NCI-H510A (cell line): ENCODE results near the gene LONRF2.

ENCODE experiments used
- DNase-seq: peaks from one replicate; lab custom pipeline; 2025; lab: John Stamatoyannopoulos, UW

Gene LONRF2

GRCh38 chr2:100235581-100235980, 86.7 kb downstream of the LONRF2 start:
- DNase-seq: no peak

DNA sequence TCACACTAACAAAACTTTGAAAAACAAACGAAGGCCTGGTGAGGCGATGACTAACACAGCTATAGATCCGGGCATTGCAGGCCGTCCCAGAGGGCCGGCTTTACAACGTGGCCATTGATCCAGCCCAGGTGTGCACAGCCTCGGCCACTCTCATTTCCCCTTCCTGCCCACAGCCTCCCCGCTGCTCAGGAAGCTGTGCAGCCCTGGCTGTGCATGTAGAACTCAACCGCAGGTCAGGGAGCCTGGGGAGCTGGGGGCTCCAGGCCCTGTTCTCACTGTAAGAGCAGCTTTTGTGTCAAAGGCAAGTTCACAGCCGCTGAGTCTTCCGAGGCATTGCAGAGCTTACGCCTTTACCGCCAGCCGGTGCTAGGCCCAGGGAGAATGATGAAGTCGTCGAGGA, 87.2 kb downstream of the LONRF2 start:
- DNase-seq: no peak

DNA sequence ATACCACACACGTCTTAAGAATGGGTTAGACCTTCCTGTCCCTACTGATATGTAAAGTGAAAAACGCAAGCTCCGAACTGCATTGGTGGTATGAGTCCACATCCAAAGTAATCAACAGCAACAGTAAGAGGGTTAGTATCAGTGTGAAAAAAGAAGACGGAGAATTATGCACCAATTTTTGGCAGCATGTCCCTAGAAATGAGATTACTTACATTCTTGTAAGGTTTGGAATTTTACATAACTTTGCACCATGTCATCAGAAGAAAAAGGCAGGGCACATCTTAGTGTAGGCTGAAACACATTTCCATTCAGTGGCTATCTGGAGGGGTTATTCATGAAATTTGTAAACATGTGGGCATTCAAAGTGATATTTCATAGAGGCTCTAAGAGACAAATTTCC, 88.2 kb downstream of the LONRF2 start:
- no peak for DNase-seq

DNA sequence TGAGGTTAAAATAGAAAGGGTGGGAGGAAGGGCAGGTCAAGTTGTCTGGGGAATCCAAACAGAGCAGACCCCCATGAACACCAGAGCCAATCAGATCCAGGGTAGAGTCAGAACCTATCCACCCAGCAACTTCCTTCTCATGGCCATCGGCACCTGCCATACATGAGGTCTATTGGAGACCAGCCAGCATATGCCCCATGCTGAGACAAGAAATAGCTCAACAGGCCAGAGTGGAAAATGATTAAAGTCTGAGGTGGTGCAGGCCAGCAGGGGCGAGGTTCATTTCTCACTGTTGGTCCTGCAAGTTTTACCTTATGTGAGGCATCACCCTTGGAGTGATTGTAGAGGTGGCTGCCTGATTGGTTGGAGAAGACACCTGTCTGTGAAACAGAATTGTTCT, 89.2 kb downstream of the LONRF2 start:
- no peak for DNase-seq

- no peak for DNase-seq
These were observed 91.5 kb downstream of the LONRF2 start for GRCh38 chr2:100230754-100231153.

DNA sequence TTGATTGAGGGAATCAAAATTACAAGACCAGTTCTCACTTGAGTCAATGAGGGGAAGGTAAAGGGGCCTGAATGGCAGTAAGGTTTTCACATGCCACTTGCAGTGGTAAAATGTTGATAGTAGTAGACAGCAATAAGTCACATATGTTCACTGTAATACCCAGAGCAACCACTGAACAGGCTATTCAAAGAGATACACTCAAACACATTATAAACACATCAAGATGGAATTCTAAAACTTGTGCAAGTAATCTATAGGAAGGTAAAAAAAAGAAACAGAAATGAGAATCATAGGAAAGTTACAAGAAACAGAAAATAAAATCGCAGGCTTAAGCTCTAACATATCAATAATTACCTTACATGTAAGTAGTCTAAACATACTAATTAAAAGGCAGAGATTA, 93.3 kb downstream of the LONRF2 start:
- no peak for DNase-seq

DNA sequence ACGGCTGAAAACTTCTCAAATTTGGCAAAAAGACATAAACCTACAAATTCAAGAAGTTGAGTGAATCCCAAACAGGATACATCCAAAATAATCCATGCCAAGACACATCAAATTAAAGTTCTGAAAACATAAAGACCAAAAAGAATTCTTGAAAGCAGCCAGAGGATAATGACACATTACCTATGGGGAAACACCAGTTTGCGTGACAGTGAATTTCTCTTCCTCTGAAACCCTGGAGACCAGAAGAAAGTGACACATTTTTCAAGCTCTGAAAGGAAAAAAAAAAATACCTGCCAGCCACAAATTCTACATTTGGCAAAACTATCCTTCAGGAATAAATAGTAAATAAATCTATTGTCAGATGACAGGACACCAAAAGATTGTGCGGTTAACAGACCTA, 93.9 kb downstream of the LONRF2 start:
- DNase-seq: no peak

- no peak for DNase-seq
These were observed 97.2 kb downstream of the LONRF2 start for GRCh38 chr2:100224988-100225710.

- DNase-seq: no peak
These were observed 98.8 kb downstream of the LONRF2 start for GRCh38 chr2:100223502-100223901.
